Measurements from ENCODE around the gene GLS. TPM values are rescaled to one million over a fixed set of nuclear protein-coding genes. Genes with fewer than 3 reads are reported as not detected.
"Not testable (repeated sequence)": the region's sequence is repeated elsewhere in the genome, so short reads cannot be mapped to it uniquely, and the experiment has no call there.

GLS gene
- total RNA-seq, 1 donor from 2014 or later, result 160 TPM

- H3K4me3 Mint-ChIP-seq, result no peak overlapping the region
- H3K27ac Mint-ChIP-seq, result no peak overlapping the region
- no peaks in the 10 kb centered on the region for H3K27me3 Mint-ChIP-seq
- H3K4me1 Mint-ChIP-seq (ENCODE audit: unreplicated experiment), result peaks cover 17% of the 10 kb centered on the region
- DNase-seq (ENCODE audit: extremely low spot score, unreplicated experiment), result no peak
- TF ChIP-seq CTCF (conservative IDR thresholded peaks at IDR 0.05), result no peak
- peaks cover 7% of the 10 kb centered on the region for H3K9me3 Mint-ChIP-seq
- H3K36me3 Mint-ChIP-seq, result no peaks in the 10 kb centered on the region
These were observed 16.7 kb upstream of the GLS start for GRCh38 chr2:190863946-190864345.

DNA sequence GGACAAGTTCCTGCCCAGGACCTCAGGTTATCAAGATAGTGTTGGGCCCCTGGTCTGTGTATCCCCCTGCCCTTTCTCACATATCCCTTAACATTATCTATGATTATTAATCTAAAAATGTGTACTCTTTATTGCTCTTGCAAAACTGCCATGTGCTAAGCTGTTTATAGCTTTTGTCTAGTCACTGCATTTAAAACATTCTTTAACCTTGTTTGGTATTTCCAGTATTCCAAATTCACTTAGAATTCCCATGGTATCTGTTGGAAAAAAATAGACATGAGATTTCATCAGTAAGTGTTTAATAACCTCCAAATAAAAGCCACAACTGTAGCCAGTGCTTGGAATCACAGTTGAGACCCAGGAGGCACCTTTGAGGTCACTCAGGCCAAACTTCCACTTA, 16.2 kb upstream of the GLS start:
- H3K4me3 Mint-ChIP-seq, result no peak overlapping the region
- H3K27ac Mint-ChIP-seq, result no peak overlapping the region
- H3K9me3 Mint-ChIP-seq, result peaks cover 7% of the 10 kb centered on the region
- no peak for TF ChIP-seq CTCF (conservative IDR thresholded peaks at IDR 0.05)
- peaks cover 12% of the 10 kb centered on the region for H3K4me1 Mint-ChIP-seq (ENCODE audit: unreplicated experiment)
- no peaks in the 10 kb centered on the region for H3K27me3 Mint-ChIP-seq
- no peaks in the 10 kb centered on the region for H3K36me3 Mint-ChIP-seq
- DNase-seq (ENCODE audit: extremely low spot score, unreplicated experiment), result no peak

GRCh38 chr2:190867212-190867611, 13.4 kb upstream of the GLS start:
- Mint-ChIP-seq H3K36me3 (no peaks in the 10 kb centered on the region), H3K27ac (no peak overlapping the region), H3K4me1 (ENCODE audit: unreplicated experiment) (peaks cover 5% of the 10 kb centered on the region), H3K27me3 (no peaks in the 10 kb centered on the region), H3K4me3 (no peak overlapping the region), H3K9me3 (peaks cover 18% of the 10 kb centered on the region)
- DNase-seq (ENCODE audit: extremely low spot score, unreplicated experiment), result no peak
- no peak for TF ChIP-seq CTCF (conservative IDR thresholded peaks at IDR 0.05)

DNA sequence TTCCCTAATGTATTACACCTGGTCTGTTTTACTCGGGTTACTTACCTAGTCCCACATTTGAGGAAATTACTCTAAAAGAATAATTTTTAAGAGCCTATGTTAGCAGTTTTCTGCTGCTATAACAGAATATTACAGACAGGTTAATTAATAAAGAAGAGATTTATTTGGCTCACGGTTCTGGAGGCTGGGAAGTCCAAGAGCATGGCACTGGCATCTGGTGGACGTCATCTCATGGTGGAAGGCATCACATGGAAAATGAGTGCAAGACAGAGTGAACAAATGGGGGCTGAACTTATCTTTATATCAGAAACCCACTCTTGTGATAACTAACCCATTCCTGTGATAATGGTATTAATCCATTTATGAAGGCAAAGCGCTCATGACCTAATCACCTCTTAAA, 12.8 kb upstream of the GLS start:
- no peak for DNase-seq (ENCODE audit: extremely low spot score, unreplicated experiment)
- no peaks in the 10 kb centered on the region for H3K36me3 Mint-ChIP-seq
- no peaks in the 10 kb centered on the region for H3K27me3 Mint-ChIP-seq
- H3K27ac Mint-ChIP-seq, result no peak overlapping the region
- H3K4me1 Mint-ChIP-seq (ENCODE audit: unreplicated experiment), result peaks cover 5% of the 10 kb centered on the region
- peaks cover 18% of the 10 kb centered on the region for H3K9me3 Mint-ChIP-seq
- TF ChIP-seq CTCF (conservative IDR thresholded peaks at IDR 0.05), result no peak
- no peak overlapping the region for H3K4me3 Mint-ChIP-seq

DNA sequence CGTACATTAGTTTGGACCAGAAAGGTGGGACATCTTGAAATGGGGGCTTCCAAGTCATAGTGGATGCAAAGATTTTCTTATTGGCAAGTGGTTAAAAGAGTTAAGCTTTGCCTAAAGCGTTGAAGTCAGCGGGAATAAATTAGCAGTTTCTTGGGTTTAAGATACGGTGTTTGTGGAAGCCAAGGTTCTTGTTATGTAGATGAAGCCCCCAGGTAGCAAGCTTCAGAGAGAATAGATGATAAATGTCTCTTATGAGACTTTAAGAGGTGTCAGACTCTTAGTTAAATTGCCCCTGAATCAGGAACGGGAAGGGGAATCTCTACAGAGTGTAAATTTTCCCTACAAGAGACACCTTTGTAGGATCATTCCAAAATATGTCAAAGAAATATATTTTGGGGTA, 10.9 kb upstream of the GLS start:
- Mint-ChIP-seq H3K36me3 (no peaks in the 10 kb centered on the region), H3K4me1 (ENCODE audit: unreplicated experiment) (peaks cover 5% of the 10 kb centered on the region), H3K27ac (no peak overlapping the region), H3K27me3 (no peaks in the 10 kb centered on the region), H3K4me3 (no peak overlapping the region), H3K9me3 (peaks cover 18% of the 10 kb centered on the region)
- no peak for DNase-seq (ENCODE audit: extremely low spot score, unreplicated experiment)
- no peak for TF ChIP-seq CTCF (conservative IDR thresholded peaks at IDR 0.05)

DNA sequence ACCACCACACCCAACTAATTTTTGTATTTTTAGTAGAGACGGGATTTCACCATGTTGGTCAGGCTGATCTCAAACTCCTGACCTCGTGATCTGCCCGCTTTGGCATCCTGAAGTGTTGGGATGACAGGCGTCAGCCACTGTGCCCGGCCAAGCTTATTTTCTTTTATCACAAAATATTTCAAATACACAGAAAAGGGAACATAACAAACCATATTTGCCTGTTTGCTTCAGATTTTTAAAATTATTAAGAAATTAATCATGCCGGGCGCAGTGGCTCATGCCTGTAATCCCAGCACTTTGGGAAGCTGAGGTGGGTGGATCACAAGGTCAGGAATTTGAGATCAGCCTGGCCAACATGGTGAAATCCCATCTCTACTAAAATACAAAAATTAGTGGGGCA, 7.2 kb upstream of the GLS start:
- DNase-seq (ENCODE audit: extremely low spot score, unreplicated experiment), result not testable (repeated sequence)
- H3K9me3 Mint-ChIP-seq, result peaks cover 11% of the 10 kb centered on the region

More for the DNA sequence above, 7.2 kb upstream of the GLS start:
- H3K4me1 Mint-ChIP-seq (ENCODE audit: unreplicated experiment); H3K36me3 Mint-ChIP-seq; H3K27ac Mint-ChIP-seq; H3K27me3 Mint-ChIP-seq; H3K4me3 Mint-ChIP-seq: not testable (repeated sequence)
